GM12801 (cell line): ENCODE measurements around the gene IGF2BP1.

Experiments used
- CTCF ChIP-seq: IDR thresholded peaks from one replicate; pipeline ENCODE4 v1.5.1; 2011; ENCODE audit warnings: control low read depth; ENCODE audit not compliant: insufficient read length; ENCODE audit errors: extremely low read depth

Gene IGF2BP1

GRCh38 chr17:49054342-49055092, 57.3 kb downstream of the IGF2BP1 start:
- TF ChIP-seq CTCF = no peak

- no peak for TF ChIP-seq CTCF
Measured at GRCh38 chr17:49055181-49055927, 58.2 kb downstream of the IGF2BP1 start.

GRCh38 chr17:49061524-49061943, 64.3 kb downstream of the IGF2BP1 start:
- TF ChIP-seq CTCF = no peak

- TF ChIP-seq CTCF = no peak
Measured at GRCh38 chr17:49063652-49064051, 66.5 kb downstream of the IGF2BP1 start.

- no peak for TF ChIP-seq CTCF
Measured at GRCh38 chr17:49067163-49067562, 70.0 kb downstream of the IGF2BP1 start.

- TF ChIP-seq CTCF = no peak
Measured at GRCh38 chr17:49069585-49070273, 72.5 kb downstream of the IGF2BP1 start.

GRCh38 chr17:49071106-49071505, 73.9 kb downstream of the IGF2BP1 start:
- no peak for TF ChIP-seq CTCF
